ENCODE data around the gene TUBB4B.
A peak's percentile ranks its signal among the peaks of the same experiment; 100 is the strongest.

TUBB4B gene

DNA sequence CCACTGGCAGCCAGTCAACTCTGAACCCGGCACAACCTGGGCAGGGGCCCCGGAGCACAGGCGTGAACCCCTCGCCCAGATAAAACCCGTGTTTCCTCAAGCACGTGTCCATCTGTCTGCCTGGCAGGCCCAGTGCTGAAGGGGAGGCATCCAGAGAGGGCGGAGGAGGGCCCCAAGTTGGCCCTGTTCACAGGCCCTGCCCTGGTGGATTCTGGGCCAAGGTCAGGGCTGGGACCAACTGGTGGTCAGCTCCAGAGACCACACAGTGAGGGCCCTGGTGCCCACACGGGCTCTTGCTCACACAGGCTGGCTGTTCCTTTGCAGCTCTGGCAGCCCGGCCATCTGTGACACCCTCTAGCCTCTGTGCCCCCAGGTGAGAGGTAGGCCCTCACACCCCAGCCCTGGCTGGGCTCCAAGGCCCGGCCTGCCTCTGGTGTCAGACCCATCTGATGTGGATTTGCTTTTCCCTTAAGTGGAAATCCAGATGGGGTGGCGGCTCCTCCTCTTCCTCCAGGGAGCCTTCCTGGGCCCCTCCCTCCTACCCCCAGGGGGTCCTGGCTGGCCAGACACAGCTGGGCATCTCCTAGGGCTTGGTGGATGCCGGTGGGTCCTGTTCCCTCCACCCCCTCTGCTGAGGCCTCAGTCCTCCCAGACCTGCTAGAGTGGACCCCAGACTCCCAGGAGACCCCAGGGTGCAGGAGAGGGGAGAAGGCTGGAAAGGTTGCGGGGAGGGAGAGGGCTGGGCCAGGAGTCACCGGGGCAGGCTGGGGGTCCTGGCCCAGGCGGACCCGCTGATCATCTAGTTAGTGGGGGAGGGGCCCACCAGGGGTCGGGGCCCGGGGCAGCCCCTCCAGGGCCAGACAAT, 9.5 kb downstream of the TUBB4B start:
- no peak for DNase-seq

DNA sequence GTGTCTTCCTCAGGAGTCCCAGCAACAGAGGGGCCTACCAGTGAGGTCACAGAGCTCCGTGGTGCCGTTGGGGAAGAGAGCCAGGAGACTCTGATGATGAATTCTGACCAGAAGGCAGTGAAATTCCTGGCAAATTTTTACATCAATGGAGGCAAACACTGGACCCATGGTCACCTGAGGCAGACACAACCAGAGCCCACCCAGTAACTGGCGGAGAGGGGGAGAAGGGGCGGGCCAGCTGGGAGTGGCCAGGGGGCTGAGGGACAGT, 10.0 kb downstream of the TUBB4B start, which contains the start of gene STPG3:
Gene STPG3, plus strand, starts transcription at position 93 of the 268 bp plus-strand sequence. Its CDS starts 1 bp downstream, at position 94.
- DNase-seq = no peak

DNA sequence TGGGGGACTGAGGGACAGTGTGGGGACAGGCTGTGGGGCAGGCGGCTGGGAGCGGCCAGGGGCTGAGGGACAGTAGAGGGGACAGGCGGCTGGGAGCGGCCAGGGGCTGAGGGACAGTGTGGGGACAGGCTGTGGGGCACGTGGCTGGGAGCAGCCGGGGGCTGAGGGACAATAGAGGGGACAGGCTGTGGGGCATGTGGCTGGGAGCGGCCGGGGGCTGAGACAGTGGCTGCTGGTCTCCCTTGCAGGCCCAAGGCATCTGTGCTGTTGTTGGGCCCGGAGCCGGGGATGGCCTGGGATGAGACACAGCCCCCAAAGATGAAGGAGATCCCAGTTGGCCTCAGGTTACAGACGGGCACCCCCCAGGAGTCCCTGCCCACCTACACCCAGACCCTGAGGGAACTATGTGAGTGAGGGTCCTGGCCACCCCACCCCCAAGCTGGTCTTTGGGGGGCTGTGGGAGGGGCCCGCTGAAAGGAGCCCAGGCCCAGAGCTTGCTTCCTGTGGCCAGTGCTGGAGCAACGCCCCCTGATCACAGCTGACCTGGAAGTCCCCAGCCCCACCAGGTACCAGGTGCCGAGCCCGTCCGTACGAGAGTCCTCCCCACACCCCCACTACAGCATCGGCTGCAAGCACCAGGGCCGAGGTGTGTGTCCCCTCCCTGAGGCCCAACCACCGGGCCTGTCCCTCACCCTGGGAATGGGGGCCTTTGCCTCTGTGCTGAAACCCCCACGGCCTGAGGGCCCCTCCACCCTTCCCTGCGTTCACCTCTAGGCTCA, 10.6 kb downstream of the TUBB4B start:
- DNase-seq = no peak

DNA sequence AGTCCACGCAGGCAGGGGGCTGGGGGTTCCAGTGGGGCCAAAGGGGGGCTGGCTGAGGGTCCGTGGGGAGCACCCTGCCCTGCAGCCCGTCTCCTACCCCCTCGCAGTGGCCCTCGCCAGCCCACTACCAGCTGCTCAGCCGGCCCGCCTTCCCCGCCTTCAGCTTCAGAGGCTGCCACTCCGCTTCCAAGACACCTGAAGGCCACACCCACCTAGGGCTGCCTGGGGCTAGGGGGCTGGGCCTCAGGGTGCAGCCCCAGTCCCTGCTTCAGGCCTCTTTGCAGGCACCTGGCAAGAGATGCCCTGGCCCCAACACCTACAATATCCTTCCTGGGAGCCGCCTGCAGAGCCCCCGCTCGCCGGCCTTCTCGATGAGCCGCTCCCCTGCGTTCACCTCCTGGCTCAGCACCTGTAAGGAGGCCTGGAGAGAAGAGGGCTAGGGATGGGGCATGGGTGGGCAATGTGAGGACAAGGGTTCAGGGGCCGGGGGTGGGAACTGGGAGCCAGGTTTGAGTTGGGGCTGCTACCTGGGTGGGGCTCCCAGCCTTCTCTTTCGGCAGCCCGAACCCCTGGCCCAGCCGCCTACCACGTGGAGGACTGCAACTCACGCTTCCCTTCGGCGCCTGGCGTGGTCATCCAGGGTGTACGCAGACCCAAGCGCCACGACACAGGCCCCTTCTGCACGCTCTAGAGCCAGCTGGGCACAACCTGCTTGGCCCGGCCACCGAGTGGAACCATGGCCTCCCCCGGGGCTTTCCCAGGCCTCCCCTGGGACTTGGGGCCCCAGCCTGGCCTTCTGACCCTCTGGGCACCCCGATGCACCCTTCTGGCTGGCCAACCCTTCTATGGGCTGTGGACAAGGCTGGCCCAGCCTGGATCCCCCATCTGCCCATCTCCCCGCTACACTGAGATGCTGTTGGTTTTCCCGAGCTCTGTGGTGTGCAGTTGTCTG, 11.7 kb downstream of the TUBB4B start:
- DNase-seq = no peak

DNA sequence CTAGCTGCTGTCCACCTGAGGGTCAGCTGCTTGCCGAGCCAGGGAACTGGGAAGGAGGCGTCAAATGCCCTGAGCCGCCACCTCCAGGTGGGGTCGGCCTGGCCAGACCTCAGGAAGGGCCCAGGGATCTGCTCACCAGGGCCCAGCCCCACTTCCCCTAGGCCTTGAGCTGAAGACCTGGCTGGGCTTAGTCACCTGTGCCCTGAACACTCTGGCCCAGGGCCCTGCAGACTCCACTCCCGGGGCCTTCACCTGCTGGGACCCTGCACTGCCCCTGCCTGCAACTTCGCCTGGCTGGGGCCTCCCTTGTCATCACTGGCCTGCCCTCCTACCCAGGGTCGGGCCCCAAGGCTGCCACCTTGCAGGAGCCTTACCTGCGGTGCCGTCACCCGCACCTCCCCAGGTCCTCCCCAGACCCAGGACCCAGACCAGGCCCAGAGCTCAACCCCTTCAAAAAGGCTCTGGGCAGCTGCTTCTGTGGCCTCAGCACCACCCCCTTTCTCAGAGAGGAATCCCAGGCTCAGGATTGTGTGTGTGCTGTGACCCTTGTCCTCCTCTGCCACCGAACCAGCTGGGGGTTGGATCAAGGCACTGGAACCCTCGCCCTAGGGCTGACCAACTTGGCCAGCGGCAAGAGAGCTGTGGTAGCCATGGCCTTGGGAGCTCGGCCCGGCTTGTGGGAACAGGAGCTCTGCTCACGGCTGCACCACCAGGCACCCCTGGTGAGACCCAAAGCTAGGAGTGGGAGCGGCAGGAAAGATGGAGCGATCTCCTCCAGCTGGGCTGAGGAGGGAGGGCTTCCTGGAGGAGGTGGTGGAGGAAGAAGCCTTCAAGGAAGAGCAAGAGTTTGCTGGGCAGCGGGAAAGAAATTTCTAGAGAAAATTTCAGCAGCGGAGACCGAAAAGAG, 12.9 kb downstream of the TUBB4B start:
- no peak for DNase-seq

DNA sequence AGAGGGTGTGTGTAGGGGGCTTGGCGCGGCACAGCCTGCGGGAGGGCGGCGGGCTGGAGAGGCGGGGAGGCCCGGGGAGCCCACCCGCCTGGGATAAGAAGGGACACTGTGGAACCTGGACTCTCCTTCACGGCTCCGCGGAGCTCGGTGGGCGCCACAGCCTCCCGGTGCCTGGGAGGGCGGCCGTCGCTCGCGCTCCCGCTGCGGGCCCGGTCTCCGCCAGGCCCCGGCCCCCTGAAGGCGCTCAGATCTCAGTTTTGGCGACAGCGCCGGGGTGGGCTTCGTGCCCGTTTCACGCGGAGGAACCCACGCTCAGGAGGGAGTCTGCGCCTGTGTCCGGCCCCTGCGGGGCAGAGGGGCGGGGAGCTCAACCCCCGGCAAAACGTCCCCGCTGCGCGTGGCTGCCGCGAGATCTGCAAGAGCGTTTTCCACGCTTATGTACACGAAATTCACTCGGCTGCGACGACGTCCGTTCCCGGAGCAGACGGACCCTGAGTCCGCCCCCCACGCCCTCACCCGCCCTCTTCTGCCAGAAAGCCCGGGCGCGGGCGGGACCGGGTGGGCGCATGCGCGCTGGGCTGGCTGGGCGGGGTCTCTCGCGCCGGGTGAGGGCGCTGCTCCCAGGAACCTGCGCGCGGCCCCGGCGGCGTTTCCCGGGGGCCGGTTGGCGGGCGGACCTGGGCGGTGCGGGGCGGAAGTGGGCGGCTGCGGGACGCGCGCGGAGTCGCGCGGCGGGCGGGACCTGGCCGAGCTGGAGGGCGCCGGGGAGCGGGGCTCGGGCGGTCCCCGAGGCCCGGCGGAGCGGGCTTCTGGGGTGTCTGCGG, 13.7 kb downstream of the TUBB4B start, which contains the start of gene NELFB:
Gene NELFB, plus strand, starts transcription at position 704 of the 824 bp plus-strand sequence.
- peak; percentile 44 to 98 (median 89) for DNase-seq

DNA sequence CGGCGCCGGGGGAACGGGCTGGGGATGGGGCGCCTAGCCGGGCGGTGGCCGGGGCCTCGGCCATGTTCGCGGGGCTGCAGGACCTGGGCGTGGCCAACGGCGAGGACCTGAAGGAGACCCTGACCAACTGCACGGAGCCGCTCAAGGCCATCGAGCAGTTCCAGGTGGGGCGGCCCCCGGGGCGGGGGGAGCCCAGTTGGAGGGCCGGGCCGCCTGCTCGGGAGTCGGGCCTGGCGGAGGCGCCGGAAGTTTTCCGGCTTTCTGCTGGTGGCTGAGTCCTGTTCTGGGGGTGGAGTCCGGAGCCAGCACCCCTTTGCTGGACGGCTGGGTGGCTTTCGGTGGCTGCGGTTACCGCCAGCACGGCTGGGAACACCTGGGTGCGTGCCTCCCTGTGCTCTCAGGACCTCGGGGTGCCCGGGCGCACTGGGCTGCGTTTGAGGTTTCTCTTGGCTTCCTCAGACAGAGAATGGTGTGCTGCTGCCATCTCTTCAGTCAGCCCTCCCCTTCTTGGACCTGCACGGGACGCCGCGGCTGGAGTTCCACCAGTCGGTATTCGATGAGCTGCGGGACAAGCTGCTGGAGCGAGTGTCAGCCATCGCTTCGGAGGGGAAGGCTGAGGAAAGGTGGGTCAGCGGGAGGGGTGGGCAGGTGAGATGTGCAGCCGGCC, 14.5 kb downstream of the TUBB4B start:
- DNase-seq = peak in 1 of 51 donors; percentile 48

DNA sequence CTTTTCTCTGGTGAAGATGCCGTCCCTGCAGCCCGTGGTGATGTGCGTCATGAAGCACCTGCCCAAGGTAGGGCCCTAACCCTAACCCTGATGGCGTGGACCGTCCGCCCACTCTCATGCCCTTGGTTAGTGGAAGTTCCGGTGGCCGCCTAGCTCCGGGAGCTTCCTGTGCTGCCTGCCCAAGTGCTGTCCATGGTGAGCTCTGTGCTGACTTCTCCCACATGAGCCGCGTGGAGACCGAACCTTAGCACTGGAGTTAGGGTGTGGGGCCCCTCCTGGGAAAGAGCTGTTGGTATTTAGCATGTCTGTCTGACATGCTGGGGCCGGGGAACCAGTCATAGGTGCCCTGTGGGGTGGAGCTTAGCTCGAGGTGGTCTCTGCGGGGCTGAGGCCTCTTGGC, 15.3 kb downstream of the TUBB4B start:
- DNase-seq = no peak

DNA sequence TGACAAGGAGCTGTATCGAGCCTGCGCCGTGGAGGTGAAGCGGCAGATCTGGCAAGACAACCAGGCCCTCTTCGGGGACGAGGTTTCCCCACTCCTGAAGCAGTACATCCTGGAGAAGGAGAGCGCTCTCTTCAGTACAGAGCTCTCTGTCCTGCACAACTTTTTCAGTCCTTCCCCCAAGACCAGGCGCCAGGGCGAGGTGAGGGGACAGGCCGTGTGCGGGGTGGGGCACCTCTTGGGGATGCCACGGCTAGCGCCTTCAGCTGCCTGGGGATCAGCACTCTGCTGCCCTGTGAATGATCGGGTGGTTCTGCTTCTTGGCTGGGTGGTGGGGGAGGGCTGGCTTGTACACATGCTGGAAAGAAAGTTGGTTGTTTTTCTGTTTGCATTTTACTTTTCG, 15.8 kb downstream of the TUBB4B start:
- no peak for DNase-seq

DNA sequence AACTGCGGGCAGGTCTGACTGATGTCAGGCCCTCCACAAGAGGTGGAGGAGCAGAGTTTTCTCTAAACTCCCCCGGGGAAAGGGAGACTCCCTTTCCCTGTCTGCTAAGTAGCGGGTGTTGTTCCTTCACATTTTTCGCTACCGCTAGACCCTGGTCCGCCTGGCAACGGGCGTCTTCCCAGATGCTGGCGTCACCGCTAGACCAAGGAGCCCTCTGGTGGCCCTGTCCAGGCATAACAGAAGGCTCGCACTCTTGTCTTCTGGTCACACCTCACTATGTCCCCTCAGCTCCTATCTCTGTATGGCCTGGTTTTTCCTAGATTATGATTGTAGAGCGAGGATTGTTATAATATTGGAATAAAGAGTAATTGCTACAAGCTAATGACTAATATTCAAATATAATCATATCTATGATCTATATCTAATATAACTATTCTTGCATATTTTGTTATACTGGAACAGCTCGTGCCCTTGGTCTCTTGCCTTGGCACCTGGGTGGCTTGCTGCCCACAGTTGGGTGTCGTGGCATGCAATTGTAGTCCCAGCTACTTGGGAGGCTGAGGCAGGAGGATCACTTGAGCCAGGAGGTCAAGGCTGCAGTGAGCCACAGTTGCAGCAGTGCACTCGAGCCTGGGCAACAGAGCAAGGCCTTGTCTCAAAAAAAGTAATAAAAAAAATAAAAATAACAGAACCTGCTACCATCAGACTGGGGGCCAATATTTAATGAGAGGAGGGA, 21.3 kb downstream of the TUBB4B start:
- DNase-seq = peak in 10 of 51 donors; percentile 6 to 36 (median 20)

DNA sequence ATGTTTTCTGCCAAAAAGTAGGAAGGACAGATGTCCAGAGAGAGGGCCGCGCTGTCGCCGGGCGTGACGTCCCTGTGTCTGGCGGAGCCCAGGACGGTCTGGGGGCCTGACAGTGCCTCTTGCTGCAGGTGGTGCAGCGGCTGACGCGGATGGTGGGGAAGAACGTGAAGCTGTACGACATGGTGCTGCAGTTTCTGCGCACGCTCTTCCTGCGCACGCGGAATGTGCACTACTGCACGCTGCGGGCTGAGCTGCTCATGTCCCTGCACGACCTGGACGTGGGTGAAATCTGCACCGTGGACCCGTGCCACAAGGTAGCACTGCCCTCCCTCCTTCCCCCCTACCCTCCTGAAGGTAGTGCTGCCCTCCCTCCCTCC, 21.8 kb downstream of the TUBB4B start:
- no peak for DNase-seq

DNA sequence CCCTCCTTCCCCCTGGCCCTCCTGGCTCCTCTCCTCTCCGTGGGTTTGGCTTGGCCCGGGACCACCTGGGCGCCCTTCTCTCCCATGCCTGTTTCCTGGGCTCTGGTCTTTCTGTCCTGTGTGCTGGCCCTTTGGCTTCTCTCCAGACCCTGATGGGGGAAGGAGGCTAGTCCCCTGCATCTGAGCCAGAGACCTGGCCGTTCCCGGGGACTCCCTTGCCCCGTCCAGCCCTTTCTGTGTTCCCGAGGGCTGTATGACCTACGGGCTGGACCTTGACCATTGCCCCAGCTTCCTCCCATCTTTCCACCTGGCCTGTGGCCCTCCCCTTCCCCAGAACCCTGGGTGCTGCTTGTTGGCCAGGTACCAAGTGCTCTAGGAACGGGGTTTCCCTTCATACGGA, 22.4 kb downstream of the TUBB4B start:
- DNase-seq = no peak

DNA sequence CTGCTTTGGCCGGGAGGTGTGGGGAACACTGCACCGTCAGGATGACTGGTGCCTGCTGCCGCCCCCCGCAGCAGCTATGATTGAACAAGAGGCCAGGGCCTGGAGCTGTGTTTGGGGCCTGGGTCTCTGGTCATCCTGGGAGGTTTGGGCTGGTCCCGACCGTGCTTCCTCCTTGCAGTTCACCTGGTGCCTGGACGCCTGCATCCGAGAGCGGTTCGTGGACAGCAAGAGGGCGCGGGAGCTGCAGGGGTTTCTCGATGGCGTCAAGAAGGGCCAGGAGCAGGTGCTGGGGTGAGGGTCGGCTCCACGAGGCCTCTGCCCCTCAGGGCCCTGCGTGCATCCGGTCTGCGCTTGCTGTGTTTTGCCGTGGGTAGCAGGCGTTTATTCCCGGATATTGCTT, 23.0 kb downstream of the TUBB4B start:
- no peak for DNase-seq

DNA sequence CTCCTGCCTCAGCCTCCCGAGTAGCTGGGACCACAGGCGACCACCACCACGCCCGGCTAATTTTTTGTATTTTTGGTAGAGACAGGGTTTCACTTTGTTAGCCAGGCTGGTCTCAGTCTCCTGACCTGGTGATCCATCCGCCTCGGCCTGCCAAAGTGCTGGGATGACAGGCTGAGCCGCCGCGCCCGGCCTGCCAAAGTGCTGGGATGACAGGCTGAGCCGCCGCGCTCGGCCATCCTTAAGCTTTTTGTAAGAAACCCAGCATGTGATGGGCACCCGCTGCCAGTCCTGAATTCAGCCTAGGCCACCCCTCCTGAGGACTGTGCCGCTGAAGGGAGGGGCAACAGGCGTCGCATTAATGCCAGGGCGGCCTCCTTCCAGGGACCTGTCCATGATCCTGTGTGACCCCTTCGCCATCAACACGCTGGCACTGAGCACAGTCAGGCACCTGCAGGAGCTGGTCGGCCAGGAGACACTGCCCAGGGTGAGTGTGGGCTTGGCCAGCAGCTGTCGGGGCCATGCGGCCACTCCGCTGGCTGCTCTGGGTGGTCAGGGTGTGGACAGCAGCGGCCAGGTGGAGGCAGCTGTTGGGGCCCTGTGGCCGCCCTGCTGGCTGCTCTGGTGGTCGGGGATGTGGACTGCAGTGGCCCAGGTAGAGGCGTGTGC, 24.5 kb downstream of the TUBB4B start:
- no peak for DNase-seq

DNA sequence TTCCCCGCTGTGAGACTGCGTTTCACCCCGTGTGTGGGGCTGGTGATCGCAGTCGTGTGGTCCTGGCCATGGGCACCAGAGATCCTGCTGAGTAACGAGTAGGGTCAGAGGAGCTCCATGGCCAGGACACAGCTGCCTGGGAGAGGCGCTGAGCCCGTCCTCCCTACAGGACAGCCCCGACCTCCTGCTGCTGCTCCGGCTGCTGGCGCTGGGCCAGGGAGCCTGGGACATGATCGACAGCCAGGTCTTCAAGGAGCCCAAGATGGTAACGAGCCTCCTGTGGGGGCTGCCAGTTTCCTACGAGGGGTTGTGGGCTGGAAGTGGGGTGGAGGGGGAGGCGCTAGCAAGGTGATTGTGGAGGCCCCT, 25.1 kb downstream of the TUBB4B start:
- no peak for DNase-seq

DNA sequence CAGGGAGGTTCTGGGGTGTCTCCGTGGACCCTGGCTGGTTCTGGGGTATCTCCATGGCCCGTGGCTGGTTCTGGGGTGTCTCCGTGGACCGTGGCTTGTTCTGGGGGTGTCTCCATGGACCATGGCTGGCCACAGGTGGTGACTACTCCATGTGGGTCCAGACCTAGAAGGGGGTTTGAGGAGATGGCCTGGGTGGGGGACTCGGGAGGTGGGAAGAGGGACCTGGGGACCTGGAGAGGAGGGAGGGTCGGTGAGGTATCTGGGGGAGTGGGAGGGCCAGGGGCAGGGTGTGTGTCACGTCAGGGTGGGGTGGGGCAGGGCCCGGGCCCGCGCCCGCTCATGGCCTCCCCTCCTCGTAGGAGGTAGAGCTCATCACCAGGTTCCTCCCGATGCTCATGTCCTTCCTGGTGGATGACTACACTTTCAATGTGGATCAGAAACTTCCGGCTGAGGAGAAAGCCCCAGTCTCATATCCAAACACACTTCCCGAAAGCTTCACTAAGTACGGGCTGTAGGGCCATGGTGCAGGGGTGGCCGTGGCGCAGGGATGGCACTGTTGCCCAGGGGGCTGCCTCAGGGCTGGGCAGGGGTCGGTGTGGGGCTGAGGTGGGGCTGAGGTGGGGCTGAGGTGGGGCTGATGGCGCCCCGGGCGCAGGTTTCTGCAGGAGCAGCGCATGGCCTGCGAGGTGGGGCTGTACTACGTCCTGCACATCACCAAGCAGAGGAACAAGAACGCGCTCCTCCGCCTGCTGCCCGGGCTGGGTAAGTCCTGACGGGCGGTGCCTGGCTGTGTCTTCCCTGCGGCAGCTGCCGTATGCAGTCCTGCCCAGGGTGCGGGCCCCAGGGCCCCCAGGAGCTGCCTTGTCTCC, 25.7 kb downstream of the TUBB4B start:
- no peak for DNase-seq

DNA sequence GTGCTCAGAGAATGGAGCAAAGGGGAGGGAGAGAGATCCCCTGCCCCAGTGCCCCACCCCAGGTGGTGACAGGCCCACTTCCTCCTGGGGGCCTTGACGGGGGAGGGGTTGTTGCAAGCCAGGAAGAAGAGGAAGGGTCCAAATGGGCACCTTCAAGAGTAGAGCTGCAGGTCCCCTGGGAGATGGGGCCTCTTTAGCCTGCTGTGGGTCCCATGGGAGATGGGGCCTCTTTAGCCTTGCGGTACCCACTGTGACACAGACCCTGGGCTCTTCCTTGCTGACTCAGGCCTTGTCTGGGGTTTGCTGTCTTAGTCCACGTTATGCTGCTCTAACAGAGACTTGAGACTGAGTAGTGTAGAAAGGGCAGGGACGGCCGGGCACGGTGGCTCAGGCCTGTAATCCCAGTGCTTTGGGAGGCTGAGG, 26.9 kb downstream of the TUBB4B start:
- no peak for DNase-seq

Data from hypothalamus (tissue), 51 donors.